IMR-90 (cell line): Measurements from ENCODE around the gene ACAP2. TPM values are rescaled to one million over a fixed set of nuclear protein-coding genes. Genes with fewer than 3 reads are reported as not detected.

Source experiments
- ATAC-seq: fragments of 200-7000 bp; cut with Tn5 transposase; 2 replicates; pipeline ENCODE4 v1.9.1; 2020; ENCODE audit warnings: low read depth, mild to moderate bottlenecking, moderate library complexity
- BruUV-seq: library from RNA; stranded (reverse); fragments of 400-500 nt; replicated peaks from 2 replicates; lab custom pipeline; 2021; lab: Mats Ljungman, UMichigan
- CTCF ChIA-PET: fragments of 300-600 bp; formaldehyde crosslinking; extraction: SDS; loops from one replicate; lab custom pipeline; 2021; ENCODE audit warnings: antibody characterized with exemption; lab: Yijun Ruan, JAX
- POLR2A ChIA-PET: fragments of 300-600 bp; sonication (Branson Sonifier 250); formaldehyde crosslinking; loops from one replicate; lab custom pipeline; 2022; ENCODE audit warnings: antibody characterized with exemption; ENCODE audit not compliant: unreplicated experiment; lab: Charles Lee
- DNase-seq: peaks from one replicate; pipeline ENCODE4 v3.0.0; 2013
- H2AFZ ChIP-seq: replicated peaks from 2 replicates; pipeline ENCODE3; 2013; ENCODE audit warnings: low read length, mild to moderate bottlenecking; ENCODE audit not compliant: poor library complexity
- H2AK5ac ChIP-seq: 2 replicates; pipeline ENCODE4 v1.6.1; 2013; ENCODE audit warnings: low read depth, low read length, inconsistent platforms
- H2AK9ac ChIP-seq: replicated peaks from 2 replicates; pipeline ENCODE3; 2013; ENCODE audit warnings: mild to moderate bottlenecking, low read depth, low read length, moderate library complexity; ENCODE audit not compliant: poor library complexity
- H2BK120ac ChIP-seq: 2 replicates; pipeline ENCODE4 v1.6.1; 2013; ENCODE audit warnings: low read depth, low read length, inconsistent platforms
- H2BK15ac ChIP-seq: 3 replicates; pipeline ENCODE4 v1.6.1; 2013; ENCODE audit warnings: low read depth, low read length, inconsistent platforms
- H2BK20ac ChIP-seq: 2 replicates; pipeline ENCODE4 v1.6.1; 2013; ENCODE audit warnings: low read depth, mild to moderate bottlenecking, inconsistent platforms, low read length, moderate library complexity
- H2BK5ac ChIP-seq: 2 replicates; pipeline ENCODE4 v1.6.1; 2013; ENCODE audit warnings: mild to moderate bottlenecking, low read depth, low read length, inconsistent platforms; ENCODE audit not compliant: poor library complexity, severe bottlenecking
- H3K14ac ChIP-seq: replicated peaks from 2 replicates; pipeline ENCODE4 v1.6.1; 2013; ENCODE audit warnings: low read depth, low read length, inconsistent platforms
- H3K18ac ChIP-seq: 2 replicates; pipeline ENCODE4 v1.6.1; 2013; ENCODE audit warnings: low read depth, low read length, control low read depth
- H3K23ac ChIP-seq: 2 replicates; pipeline ENCODE4 v1.6.1; 2013; ENCODE audit warnings: low read depth, low read length, inconsistent platforms
- H3K27ac ChIP-seq: 2 replicates; pipeline ENCODE4 v1.5.1; 2013; ENCODE audit warnings: mild to moderate bottlenecking, control low read depth, low read length; ENCODE audit not compliant: insufficient read depth
- H3K27me3 ChIP-seq: 2 replicates; pipeline ENCODE4 v1.6.1; 2013; ENCODE audit warnings: low read length; ENCODE audit not compliant: control insufficient read depth, insufficient read depth
- H3K36me3 ChIP-seq: 2 replicates; pipeline ENCODE4 v1.6.1; 2013; ENCODE audit warnings: low read length, mixed read lengths; ENCODE audit not compliant: control insufficient read depth, insufficient read depth
- H3K4ac ChIP-seq: 2 replicates; pipeline ENCODE4 v1.6.1; 2013; ENCODE audit warnings: low read depth, low read length, inconsistent platforms
- H3K4me1 ChIP-seq: 2 replicates; pipeline ENCODE4 v1.6.1; 2013; ENCODE audit warnings: low read length, mixed read lengths; ENCODE audit not compliant: control insufficient read depth, insufficient read depth
- H3K4me2 ChIP-seq: 2 replicates; pipeline ENCODE4 v1.6.1; 2013; ENCODE audit warnings: low read depth, mild to moderate bottlenecking, control low read depth, low read length, moderate library complexity
- H3K4me3 ChIP-seq: 2 replicates; pipeline ENCODE4 v1.5.1; 2013; ENCODE audit warnings: low read depth, mild to moderate bottlenecking, control low read depth, low read length, moderate library complexity; ENCODE audit not compliant: insufficient read depth
- H3K56ac ChIP-seq: 2 replicates; pipeline ENCODE4 v1.6.1; 2013; ENCODE audit warnings: low read length, inconsistent platforms; ENCODE audit not compliant: insufficient read depth; ENCODE audit errors: extremely low read depth
- H3K79me1 ChIP-seq, 2 experiments: 2 replicates each; pipeline ENCODE4 v1.6.1; 2013; ENCODE audit warnings: low read length in 2 of 2, inconsistent platforms in 1 of 2, low read depth in 1 of 2
- H3K9ac ChIP-seq: 2 replicates; pipeline ENCODE4 v1.6.1; 2013; ENCODE audit warnings: low read depth, low read length, control low read depth
- H3K9me1 ChIP-seq: 2 replicates; pipeline ENCODE4 v1.6.1; 2013; ENCODE audit warnings: low read length, inconsistent platforms; ENCODE audit not compliant: insufficient read depth
- H3K9me3 ChIP-seq: 2 replicates; pipeline ENCODE4 v1.6.1; 2013; ENCODE audit warnings: low read length; ENCODE audit not compliant: control insufficient read depth, insufficient read depth
- H4K20me1 ChIP-seq: 2 replicates; pipeline ENCODE4 v1.6.1; 2013; ENCODE audit warnings: low read length, inconsistent platforms; ENCODE audit not compliant: insufficient read depth
- H4K5ac ChIP-seq: 2 replicates; pipeline ENCODE4 v1.6.1; 2013; ENCODE audit warnings: mild to moderate bottlenecking, low read depth, low read length, control low read depth
- H4K8ac ChIP-seq, 2 experiments: 2 replicates each; pipeline ENCODE4 v1.6.1; 2013; ENCODE audit warnings: low read depth in 2 of 2, low read length in 2 of 2, control low read depth in 1 of 2, inconsistent platforms in 1 of 2
- H4K91ac ChIP-seq: 2 replicates; pipeline ENCODE4 v1.6.1; 2013; ENCODE audit warnings: low read depth, low read length, inconsistent platforms; ENCODE audit not compliant: insufficient read depth
- BHLHE40 ChIP-seq: fragments of 150-350 bp; IDR thresholded peaks from 2 replicates; pipeline ENCODE4 v1.6.1; 2016; ENCODE audit warnings: mild to moderate bottlenecking, low read depth, low read length
- CEBPB ChIP-seq: IDR thresholded peaks from 2 replicates; pipeline ENCODE4 v1.6.1; 2012; ENCODE audit warnings: low read depth, low read length, improper control_type of control experiment
- CTCF ChIP-seq: conservative IDR thresholded peaks from 2 replicates; pipeline ENCODE4 v1.5.1; 2012; ENCODE audit warnings: mild to moderate bottlenecking, low read depth, low read length, improper control_type of control experiment
- FOS ChIP-seq: fragments of 150-350 bp; IDR thresholded peaks from 2 replicates; pipeline ENCODE4 v1.6.1; 2016; ENCODE audit warnings: low read depth, low read length
- MAFK ChIP-seq: IDR thresholded peaks from 2 replicates; pipeline ENCODE4 v1.6.1; 2012; ENCODE audit warnings: low read depth, low read length, improper control_type of control experiment
- MAZ ChIP-seq: IDR thresholded peaks from 2 replicates; pipeline ENCODE4 v1.6.1; 2012; ENCODE audit warnings: low read depth, mild to moderate bottlenecking, low read length, improper control_type of control experiment, moderate library complexity, borderline replicate concordance
- MXI1 ChIP-seq: IDR thresholded peaks from 2 replicates; pipeline ENCODE4 v1.6.1; 2012; ENCODE audit warnings: low read depth, mild to moderate bottlenecking, low read length, moderate library complexity, borderline replicate concordance
- NFE2L2 ChIP-seq: fragments of 150-350 bp; IDR thresholded peaks from 2 replicates; pipeline ENCODE4 v1.6.1; 2016; ENCODE audit warnings: low read depth, mild to moderate bottlenecking, low read length
- POLR2A ChIP-seq: IDR thresholded peaks from 2 replicates; pipeline ENCODE4 v1.6.1; 2012; ENCODE audit warnings: mild to moderate bottlenecking, low read depth, low read length
- RAD21 ChIP-seq: IDR thresholded peaks from 2 replicates; pipeline ENCODE4 v1.6.1; 2012; ENCODE audit warnings: low read length, improper control_type of control experiment
- RFX5 ChIP-seq: IDR thresholded peaks from 2 replicates; pipeline ENCODE4 v1.8.0; 2012; ENCODE audit warnings: low read depth, mild to moderate bottlenecking, low read length, moderate library complexity
- SMC3 ChIP-seq: fragments of 150-350 bp; IDR thresholded peaks from 2 replicates; pipeline ENCODE4 v1.6.1; 2016; ENCODE audit warnings: low read depth, mild to moderate bottlenecking, antibody characterized with exemption, low read length, moderate library complexity
- USF2 ChIP-seq: fragments of 150-350 bp; IDR thresholded peaks from 2 replicates; pipeline ENCODE4 v1.6.1; 2017; ENCODE audit warnings: mild to moderate bottlenecking, antibody characterized with exemption, low read length, low read depth
- dilution Hi-C: fragments of 300-500 bp; cut with HindIII; formaldehyde crosslinking; loops from one replicate; pipeline ENCODE4 v1.14.3; 2018; ENCODE audit warnings: low sequenced_read_pairs; ENCODE audit not compliant: unreplicated experiment
- in situ Hi-C: fragments of 300-500 bp; cut with MboI; formaldehyde crosslinking; loops from 3 replicates; pipeline ENCODE4 v1.14.3; 2019; ENCODE audit warnings: low sequenced_read_pairs, inconsistent platforms, mixed read lengths
- intact Hi-C: fragments of 100-400 bp; cut with micrococcal nuclease; formaldehyde crosslinking; loops from 2 replicates; pipeline ENCODE4 v1.10.0; 2022
- polyA plus RNA-seq, 3 experiments: library from polyadenylated mRNA; depleted of rRNA; stranded (reverse); fragments of >200 nt; gene quantifications; 2 replicates each; pipeline ENCODE4 v1.2.3, GENCODE V29; 2012; ENCODE audit warnings: low replicate concordance in 1 of 3
- total RNA-seq: library from RNA; depleted of rRNA; stranded (reverse); fragments of >200 nt; gene quantifications from 2 replicates; pipeline ENCODE4 v1.2.3, GENCODE V29; 2012
- TF ChIP-seq, protein P1 (sequence below): fragments of 150-350 bp; IDR thresholded peaks from 2 replicates; pipeline ENCODE4 v1.6.1; 2016; ENCODE audit warnings: low read depth, mild to moderate bottlenecking, low read length, moderate library complexity, borderline replicate concordance

ACAP2 gene
- total and polyA plus RNA-seq, 2 of the 4 experiments (the other 2 are of a cell fraction): 11.9 to 35.1 TPM

DNA sequence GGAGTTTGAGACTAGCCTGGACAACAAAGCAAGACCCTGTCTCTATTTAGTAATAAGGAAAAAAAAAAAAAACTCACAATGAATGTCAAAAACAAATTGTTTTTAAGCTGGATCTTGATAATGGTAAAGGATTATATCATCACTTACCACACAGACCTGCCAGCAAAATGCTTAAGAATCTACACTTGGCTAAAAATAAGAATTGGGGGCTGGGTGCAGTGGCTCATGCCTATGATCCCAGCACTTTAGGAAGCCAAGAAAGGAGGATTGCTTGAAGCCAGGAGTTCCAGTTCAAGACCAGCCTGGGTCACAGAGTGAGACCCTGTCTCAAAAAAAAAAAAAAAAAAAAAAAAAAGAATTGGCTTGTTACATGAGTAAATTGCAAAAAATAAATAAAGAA lies 31.0 kb downstream of the ACAP2 start:
- Histone ChIP-seq H3K4me2 (no peak overlapping the region), H3K9me1 (no peaks in the 10 kb centered on the region; the same call in 1 of the 2 replicates), H3K18ac (no peak overlapping the region), H3K23ac (no peak overlapping the region), H3K56ac (no peak overlapping the region), H3K4ac (no peak overlapping the region), H2BK5ac (no peak overlapping the region), H2AFZ (no peak overlapping the region), H4K91ac (no peak overlapping the region), H3K9me3 (no peaks in the 10 kb centered on the region), H3K4me3 (no peak overlapping the region), H3K9ac (no peak overlapping the region), H4K20me1 (peaks cover 34% of the 10 kb centered on the region), H3K4me1 (no peaks in the 10 kb centered on the region), H2BK15ac (no peak overlapping the region), H2AK9ac (no peak overlapping the region), H3K14ac (no peak overlapping the region), H3K27ac (no peak overlapping the region), H2BK20ac (no peak overlapping the region), H2BK120ac (no peak overlapping the region), H4K5ac (no peak overlapping the region), H3K79me1 (peaks cover 12 to 63% of the 10 kb centered on the region in 2 experiments), H4K8ac (no peak overlapping the region), H2AK5ac (no peak overlapping the region), H3K27me3 (no peaks in the 10 kb centered on the region), H3K36me3 (peaks cover 2% of the 10 kb centered on the region; the same call in 1 of the 2 replicates)
- ATAC-seq (peak; percentile 24; the same call in 1 of the 2 replicates), DNase-seq (peak; percentile 60)
- no peak for TF ChIP-seq RAD21
- TF ChIP-seq FOS: no peak
- TF ChIP-seq, protein P1, sequence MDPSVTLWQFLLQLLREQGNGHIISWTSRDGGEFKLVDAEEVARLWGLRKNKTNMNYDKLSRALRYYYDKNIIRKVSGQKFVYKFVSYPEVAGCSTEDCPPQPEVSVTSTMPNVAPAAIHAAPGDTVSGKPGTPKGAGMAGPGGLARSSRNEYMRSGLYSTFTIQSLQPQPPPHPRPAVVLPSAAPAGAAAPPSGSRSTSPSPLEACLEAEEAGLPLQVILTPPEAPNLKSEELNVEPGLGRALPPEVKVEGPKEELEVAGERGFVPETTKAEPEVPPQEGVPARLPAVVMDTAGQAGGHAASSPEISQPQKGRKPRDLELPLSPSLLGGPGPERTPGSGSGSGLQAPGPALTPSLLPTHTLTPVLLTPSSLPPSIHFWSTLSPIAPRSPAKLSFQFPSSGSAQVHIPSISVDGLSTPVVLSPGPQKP: no peak
- TF ChIP-seq POLR2A: no peak
- TF ChIP-seq CTCF: no peak
- no peak for TF ChIP-seq MXI1
- TF ChIP-seq BHLHE40: no peak
- no peak for TF ChIP-seq MAZ
- TF ChIP-seq MAFK: no peak
- TF ChIP-seq CEBPB: no peak
- TF ChIP-seq SMC3: no peak
- TF ChIP-seq RFX5: no peak
- TF ChIP-seq NFE2L2: no peak
- TF ChIP-seq USF2: no peak
- dilution Hi-C loops (no loop called here), intact Hi-C loops (no loop called here), in situ Hi-C loops (no loop called here)
- no TSS peak for BruUV-seq
- ChIA-PET POLR2A (interaction anchor here (0.6 kb wide), 1 partner anchor 475 kb away, joined by 3 read pairs; no protein-coding TSS in a partner anchor), CTCF (interaction anchor here (0.6 to 1.1 kb wide), 2 partner anchors 11 to 134 kb away, joined by 3 to 4 read pairs; no protein-coding TSS in a partner anchor)
